OCI-LY1 (cell line): ENCODE measurements around the gene MED22.

Experiments used
- EZH2 ChIP-seq: fragments of 200-600 bp; sonication (generic), shearing (Covaris generic); IDR thresholded peaks from 2 replicates; pipeline ENCODE4 v1.8.0; 2017; ENCODE audit warnings: borderline replicate concordance, mixed run types, mild to moderate bottlenecking, antibody characterized with exemption, low read length, moderate library complexity, mixed read lengths
- TF ChIP-seq, protein P1 (sequence below): fragments of 200-600 bp; sonication (generic), shearing (Covaris generic); IDR thresholded peaks from 2 replicates; pipeline ENCODE4 v1.5.1; 2017; ENCODE audit warnings: mild to moderate bottlenecking, antibody characterized with exemption, low read length, moderate library complexity, mixed read lengths

GRCh38 chr9:133340256-133340655 is 7.7 kb downstream of the MED22 start:
- TF ChIP-seq, protein P1, sequence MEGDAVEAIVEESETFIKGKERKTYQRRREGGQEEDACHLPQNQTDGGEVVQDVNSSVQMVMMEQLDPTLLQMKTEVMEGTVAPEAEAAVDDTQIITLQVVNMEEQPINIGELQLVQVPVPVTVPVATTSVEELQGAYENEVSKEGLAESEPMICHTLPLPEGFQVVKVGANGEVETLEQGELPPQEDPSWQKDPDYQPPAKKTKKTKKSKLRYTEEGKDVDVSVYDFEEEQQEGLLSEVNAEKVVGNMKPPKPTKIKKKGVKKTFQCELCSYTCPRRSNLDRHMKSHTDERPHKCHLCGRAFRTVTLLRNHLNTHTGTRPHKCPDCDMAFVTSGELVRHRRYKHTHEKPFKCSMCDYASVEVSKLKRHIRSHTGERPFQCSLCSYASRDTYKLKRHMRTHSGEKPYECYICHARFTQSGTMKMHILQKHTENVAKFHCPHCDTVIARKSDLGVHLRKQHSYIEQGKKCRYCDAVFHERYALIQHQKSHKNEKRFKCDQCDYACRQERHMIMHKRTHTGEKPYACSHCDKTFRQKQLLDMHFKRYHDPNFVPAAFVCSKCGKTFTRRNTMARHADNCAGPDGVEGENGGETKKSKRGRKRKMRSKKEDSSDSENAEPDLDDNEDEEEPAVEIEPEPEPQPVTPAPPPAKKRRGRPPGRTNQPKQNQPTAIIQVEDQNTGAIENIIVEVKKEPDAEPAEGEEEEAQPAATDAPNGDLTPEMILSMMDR: no peak
- no peak for TF ChIP-seq EZH2
